HepG2 (cell line): Measurements from ENCODE around the gene DSTN. TPM values are rescaled to one million over a fixed set of nuclear protein-coding genes. Genes with fewer than 3 reads are reported as not detected.

Source experiments
- ATF6 ChIP-seq: sonication (generic); formaldehyde crosslinking; conservative IDR thresholded peaks from 2 replicates; pipeline ENCODE4 v1.4.0; 2020; ENCODE audit warnings: missing genetic modification reagents
- ATF7-NPFF ChIP-seq: sonication (generic); formaldehyde crosslinking; IDR thresholded peaks from 2 replicates; pipeline ENCODE4 v1.8.1; 2023; ENCODE audit warnings: mild to moderate bottlenecking, low read depth, missing genetic modification reagents, moderate library complexity
- DMAP1 ChIP-seq: IDR thresholded peaks from 2 replicates; pipeline ENCODE4 v1.6.1; 2016
- GFI1 ChIP-seq: sonication (generic); formaldehyde crosslinking; IDR thresholded peaks from 2 replicates; pipeline ENCODE4 v1.5.0; 2020; ENCODE audit warnings: missing genetic modification reagents, mild to moderate bottlenecking, borderline replicate concordance
- NFE2 ChIP-seq: sonication (generic); formaldehyde crosslinking; IDR thresholded peaks from 2 replicates; pipeline ENCODE4 v1.4.0; 2020; ENCODE audit warnings: missing genetic modification reagents
- POLR2A ChIP-seq, 2 experiments: IDR thresholded peaks; 2 replicates each; pipeline ENCODE4 v1.6.1; 2011; ENCODE audit warnings: low read depth in 2 of 2, low read length in 2 of 2, mild to moderate bottlenecking in 1 of 2, moderate library complexity in 1 of 2; ENCODE audit not compliant: insufficient read depth in 1 of 2
- RXRB ChIP-seq: IDR thresholded peaks from 2 replicates; pipeline ENCODE4 v1.6.1; 2016; ENCODE audit warnings: borderline replicate concordance, missing genetic modification reagents, missing compliant biosample characterization
- SIN3A ChIP-seq: IDR thresholded peaks from 2 replicates; pipeline ENCODE4 v1.6.1; 2011; ENCODE audit warnings: low read depth, mild to moderate bottlenecking, control low read depth, low read length, borderline replicate concordance
- SP4 ChIP-seq: sonication (generic); formaldehyde crosslinking; IDR thresholded peaks from 2 replicates; pipeline ENCODE4 v1.8.1; 2023; ENCODE audit warnings: mild to moderate bottlenecking, missing genetic modification reagents
- ZBTB44 ChIP-seq: sonication (generic); formaldehyde crosslinking; IDR thresholded peaks from 2 replicates; pipeline ENCODE4 v1.4.0; 2020; ENCODE audit warnings: missing genetic modification reagents
- ZNF18 ChIP-seq: sonication (generic); formaldehyde crosslinking; IDR thresholded peaks from 2 replicates; pipeline ENCODE4 v1.8.0; 2022; ENCODE audit warnings: mild to moderate bottlenecking, missing genetic modification reagents; ENCODE audit not compliant: insufficient replicate concordance
- ZNF232 ChIP-seq: sonication (generic); formaldehyde crosslinking; IDR thresholded peaks from 2 replicates; pipeline ENCODE4 v1.4.0; 2020; ENCODE audit warnings: missing genetic modification reagents, borderline replicate concordance
- ZNF33A ChIP-seq: sonication (generic); formaldehyde crosslinking; IDR thresholded peaks from 2 replicates; pipeline ENCODE4 v1.5.1; 2020; ENCODE audit warnings: missing genetic modification reagents, mild to moderate bottlenecking, moderate library complexity, borderline replicate concordance
- ZNF501 ChIP-seq: sonication (generic); formaldehyde crosslinking; IDR thresholded peaks from 2 replicates; pipeline ENCODE4 v1.5.1; 2020; ENCODE audit warnings: mild to moderate bottlenecking, moderate library complexity, missing genetic modification reagents
- ZNF616 ChIP-seq: sonication (generic); formaldehyde crosslinking; IDR thresholded peaks from 2 replicates; pipeline ENCODE4 v1.5.0; 2020; ENCODE audit warnings: low read depth, mild to moderate bottlenecking, missing genetic modification reagents
- ZNF704 ChIP-seq: sonication (generic); formaldehyde crosslinking; IDR thresholded peaks from 2 replicates; pipeline ENCODE4 v1.8.1; 2023; ENCODE audit warnings: mild to moderate bottlenecking, inconsistent platforms, moderate library complexity, missing genetic modification reagents, borderline replicate concordance
- ZXDC ChIP-seq: sonication (generic); formaldehyde crosslinking; IDR thresholded peaks from 2 replicates; pipeline ENCODE4 v1.5.0; 2020; ENCODE audit warnings: mild to moderate bottlenecking, missing genetic modification reagents
- polyA plus RNA-seq, 8 experiments: library from polyadenylated mRNA; depleted of rRNA in 3 of 8; stranded (reverse) in 7 of 8; unstranded in 1 of 8; fragments of >200 nt; fragmentation: Illumina TruSeq in 4 of 8; extraction: Trizol in 4 of 8; gene quantifications; 2 replicates each; pipeline versions ENCODE4 v1.2.1 to v1.2.3, GENCODE V29; 2011 to 2016; ENCODE audit warnings: low read depth in 4 of 8, missing spikeins in 1 of 8, mixed read lengths in 1 of 8; ENCODE audit not compliant: insufficient read depth in 1 of 8
- total RNA-seq, 5 experiments: library from RNA; depleted of rRNA; stranded (reverse); fragments of >200 nt; fragmentation: Illumina TruSeq; extraction: Trizol; gene quantifications; 2 replicates each; pipeline ENCODE4 v1.2.3, GENCODE V29; 2016; ENCODE audit warnings: low read depth in 1 of 5

The DSTN gene
- total and polyA plus RNA-seq, 2 of the 13 experiments (the other 11 are each of a cell fraction or from before 2014, with no cell fraction given): 27.6 to 106 TPM

GRCh38 chr20:17530716-17531664, 38.9 kb upstream of the DSTN start, which contains the start of gene BFSP1 (continued):
- no peak for TF ChIP-seq ZXDC (CRISPR knock-in tag)
- no peak for TF ChIP-seq ATF6
- peak; percentile 28; the same call in 1 of the 2 replicates for TF ChIP-seq DMAP1
- TF ChIP-seq SP4 (CRISPR knock-in tag): peak; percentile 76; the same call in 1 of the 2 replicates
- TF ChIP-seq RXRB (CRISPR knock-in tag): 0 out of 2 replicates have a peak, but pooled peaks have one; percentile 11
- TF ChIP-seq SIN3A: 0 out of 2 replicates have a peak, but pooled peaks have one; percentile 33
- TF ChIP-seq ZBTB44 (CRISPR knock-in tag): peak; percentile 45; the same call in 1 of the 2 replicates
- peak in 1 of 2 experiments; percentile 36; a peak in 1 of 4 replicates for TF ChIP-seq POLR2A (IDR thresholded peaks at IDR 0.05; ENCODE audit: insufficient read depth in 1 of 2, low read depth in 2 of 2, low read length in 2 of 2)
- TF ChIP-seq ATF7-NPFF: peak; percentile 79; the same call in 1 of the 2 replicates
- no peak for TF ChIP-seq ZNF33A (CRISPR knock-in tag)
- TF ChIP-seq ZNF232 (CRISPR knock-in tag): no peak
- TF ChIP-seq GFI1 (CRISPR knock-in tag): no peak
- TF ChIP-seq ZNF18 (CRISPR knock-in tag): no peak
- TF ChIP-seq ZNF616 (CRISPR knock-in tag): no peak; the same call in none of the 2 replicates
- TF ChIP-seq ZNF501 (CRISPR knock-in tag): peak; percentile 84
- TF ChIP-seq NFE2: no peak
- no peak for TF ChIP-seq ZNF704 (CRISPR knock-in tag)
